Astrocyte of the cerebellum (primary cell): ENCODE results near the gene MTFR1L.

ENCODE experiments used
- DNase-seq: peaks from one replicate; pipeline ENCODE4 v3.0.0-alpha.2; 2011; ENCODE audit warnings: low read depth
- H3K4me3 ChIP-seq: 2 replicates; pipeline ENCODE4 v1.5.1; 2011; ENCODE audit warnings: mild to moderate bottlenecking, low read depth, low read length, moderate library complexity
- in situ Hi-C: cut with HindIII; loops from 2 replicates; pipeline ENCODE4 v1.10.0; 2017; ENCODE audit warnings: low sequenced_read_pairs
- TF ChIP-seq, protein P1 (sequence below): IDR thresholded peaks from 2 replicates; pipeline ENCODE4 v1.5.1; 2012; ENCODE audit warnings: low read length, low read depth, moderate library complexity, mild to moderate bottlenecking; ENCODE audit errors: missing control alignments

MTFR1L gene

DNA sequence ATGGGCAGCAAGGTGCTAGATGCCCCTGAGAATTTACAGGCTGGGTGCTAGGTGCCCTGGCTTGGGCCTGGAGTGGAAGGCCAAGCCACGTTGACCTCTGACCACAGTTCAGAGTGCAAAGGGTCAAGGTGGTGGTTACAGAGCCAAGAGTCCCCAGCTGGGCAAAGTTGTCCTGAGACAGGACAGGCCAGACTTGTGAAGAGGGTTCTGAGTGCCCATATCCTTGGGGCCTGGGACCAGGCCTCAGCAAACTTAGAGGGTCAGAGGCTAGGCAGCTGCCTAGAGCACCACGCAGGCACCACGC lies 38.7 kb upstream of the MTFR1L start:
- in situ Hi-C loops: loop anchor here (10.0 kb wide), 2 partner anchors 86 to 256 kb away; no protein-coding TSS in a partner anchor
- DNase-seq: no peak
- TF ChIP-seq, protein P1, sequence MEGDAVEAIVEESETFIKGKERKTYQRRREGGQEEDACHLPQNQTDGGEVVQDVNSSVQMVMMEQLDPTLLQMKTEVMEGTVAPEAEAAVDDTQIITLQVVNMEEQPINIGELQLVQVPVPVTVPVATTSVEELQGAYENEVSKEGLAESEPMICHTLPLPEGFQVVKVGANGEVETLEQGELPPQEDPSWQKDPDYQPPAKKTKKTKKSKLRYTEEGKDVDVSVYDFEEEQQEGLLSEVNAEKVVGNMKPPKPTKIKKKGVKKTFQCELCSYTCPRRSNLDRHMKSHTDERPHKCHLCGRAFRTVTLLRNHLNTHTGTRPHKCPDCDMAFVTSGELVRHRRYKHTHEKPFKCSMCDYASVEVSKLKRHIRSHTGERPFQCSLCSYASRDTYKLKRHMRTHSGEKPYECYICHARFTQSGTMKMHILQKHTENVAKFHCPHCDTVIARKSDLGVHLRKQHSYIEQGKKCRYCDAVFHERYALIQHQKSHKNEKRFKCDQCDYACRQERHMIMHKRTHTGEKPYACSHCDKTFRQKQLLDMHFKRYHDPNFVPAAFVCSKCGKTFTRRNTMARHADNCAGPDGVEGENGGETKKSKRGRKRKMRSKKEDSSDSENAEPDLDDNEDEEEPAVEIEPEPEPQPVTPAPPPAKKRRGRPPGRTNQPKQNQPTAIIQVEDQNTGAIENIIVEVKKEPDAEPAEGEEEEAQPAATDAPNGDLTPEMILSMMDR: no peak
- H3K4me3 ChIP-seq: no peak overlapping the region

DNA sequence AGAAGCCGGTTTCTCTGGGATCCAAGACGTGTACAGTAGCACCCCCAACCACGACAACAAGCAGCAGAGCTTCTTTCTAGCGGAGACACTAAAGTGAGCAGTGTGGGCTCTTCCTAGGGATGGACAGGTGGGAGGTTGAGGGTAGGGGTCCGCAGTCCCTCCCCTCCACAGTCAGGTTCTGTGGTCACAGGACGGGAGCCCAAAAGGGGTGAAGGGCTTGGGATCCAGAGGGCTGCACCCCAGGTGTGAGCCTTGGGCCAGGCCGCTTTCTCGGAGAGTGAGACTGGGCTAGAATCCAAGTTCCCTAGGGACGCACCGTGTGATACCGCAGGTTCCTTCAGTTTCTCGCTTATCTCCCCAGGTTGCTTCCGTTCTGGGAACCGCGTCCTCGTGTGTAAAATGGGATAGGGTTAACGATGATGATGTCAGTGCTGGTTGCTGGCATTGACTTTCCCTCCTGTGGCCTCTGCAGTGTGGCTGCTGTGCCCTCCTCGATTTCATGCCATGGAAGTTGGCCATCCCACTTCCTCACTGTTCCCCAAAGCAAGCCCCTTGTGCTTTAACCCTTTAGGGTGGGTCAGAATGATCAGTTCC lies 37.0 kb upstream of the MTFR1L start:
- no peak for DNase-seq
- in situ Hi-C loops: loop anchor here (10.0 kb wide), 2 partner anchors 88 to 258 kb away; no protein-coding TSS in a partner anchor
- no peak overlapping the region for H3K4me3 ChIP-seq
- TF ChIP-seq, protein P1: no peak

- no peak overlapping the region for H3K4me3 ChIP-seq
- TF ChIP-seq, protein P1: no peak
- no peak for DNase-seq
- in situ Hi-C loops: loop anchor here (10.0 kb wide), 2 partner anchors 90 to 260 kb away; no protein-coding TSS in a partner anchor
Observed at GRCh38 chr1:25784575-25785051, 35.1 kb upstream of the MTFR1L start.

DNA sequence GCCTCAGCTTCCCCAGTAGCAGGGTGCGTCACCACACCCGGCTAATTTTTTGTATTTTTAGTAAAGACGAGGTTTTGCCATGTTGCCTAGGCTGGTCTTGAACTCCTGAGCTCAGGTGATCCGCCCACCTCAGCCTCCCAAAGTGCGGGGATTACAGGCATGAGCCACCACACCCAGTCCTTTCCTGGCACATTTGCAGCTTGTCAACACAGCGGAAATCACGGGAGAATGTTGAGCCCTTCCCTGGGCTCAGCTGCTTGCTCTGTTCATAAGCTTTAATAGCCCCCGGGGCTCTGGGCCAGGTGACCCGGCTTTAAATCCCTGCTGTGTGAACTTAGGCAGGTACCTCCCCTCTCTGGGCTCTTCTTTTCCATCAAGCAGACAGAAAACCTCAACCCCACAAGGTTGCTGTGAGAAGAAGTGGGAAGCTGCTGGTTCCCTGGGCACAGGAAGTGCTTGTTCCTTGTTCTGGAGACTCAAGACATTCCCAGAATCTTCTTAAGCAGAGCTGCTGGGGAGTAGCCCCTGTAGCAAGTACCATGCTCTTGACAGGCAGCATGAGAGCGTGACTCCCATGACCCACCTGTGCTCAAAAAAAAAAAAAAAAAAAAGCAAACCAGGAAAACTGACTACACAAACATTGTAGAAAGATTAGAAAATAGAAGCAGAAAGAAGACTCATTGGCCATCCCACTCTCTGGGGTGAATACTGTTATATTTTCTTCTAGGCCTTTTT lies 34.3 kb upstream of the MTFR1L start:
- TF ChIP-seq, protein P1: no peak
- DNase-seq: no peak
- in situ Hi-C loops: loop anchor here (10.0 kb wide), 2 partner anchors 91 to 261 kb away; no protein-coding TSS in a partner anchor
- H3K4me3 ChIP-seq: no peak overlapping the region

- TF ChIP-seq, protein P1: no peak
- no peak overlapping the region for H3K4me3 ChIP-seq
- DNase-seq: no peak
- in situ Hi-C loops: loop anchor here (10.0 kb wide), 2 partner anchors 92 to 262 kb away; no protein-coding TSS in a partner anchor
Observed at GRCh38 chr1:25786887-25787759, 32.6 kb upstream of the MTFR1L start.

- in situ Hi-C loops: loop anchor here (10.0 kb wide), 2 partner anchors 93 to 263 kb away; no protein-coding TSS in a partner anchor
- H3K4me3 ChIP-seq: no peak overlapping the region
- DNase-seq: no peak
- TF ChIP-seq, protein P1: no peak
Observed at GRCh38 chr1:25787760-25788166, 32.0 kb upstream of the MTFR1L start.
